BLaER1 treated with 17β-estradiol and CSF1 and Interleukin-3, amounts not matched to agents 10 nM and 100 nM (cell line): Measurements from ENCODE around the gene RERE.

ENCODE experiments used
- H3K27ac ChIP-seq, 11 experiments: shearing (Covaris generic); formaldehyde crosslinking; 2 replicates each; pipeline ENCODE4 v1.8.1; 2022
- H3K27me3 ChIP-seq, 11 experiments: shearing (Covaris generic); formaldehyde crosslinking; 2 replicates each; pipeline ENCODE4 v1.8.1; 2022
- H3K36me3 ChIP-seq, 11 experiments: shearing (Covaris generic); formaldehyde crosslinking; 2 replicates each; pipeline ENCODE4 v1.8.1; 2022
- H3K4me1 ChIP-seq, 10 experiments: shearing (Covaris generic); formaldehyde crosslinking; 2 replicates each; pipeline ENCODE4 v1.8.1; 2022
- H3K4me2 ChIP-seq, 11 experiments: shearing (Covaris generic); formaldehyde crosslinking; 2 replicates each; pipeline ENCODE4 v1.8.1; 2022
- H3K4me3 ChIP-seq, 10 experiments: shearing (Covaris generic); formaldehyde crosslinking; 2 replicates each; pipeline ENCODE4 v1.8.1; 2022
- H3K9ac ChIP-seq, 11 experiments: shearing (Covaris generic); formaldehyde crosslinking; 2 replicates each; pipeline ENCODE4 v1.8.1; 2022
- H3K9me3 ChIP-seq, 11 experiments: shearing (Covaris generic); formaldehyde crosslinking; replicated peaks in 1 of 11; 2 replicates each; pipeline ENCODE4 v1.8.1; 2022
- H4K20me1 ChIP-seq, 11 experiments: shearing (Covaris generic); formaldehyde crosslinking; 2 replicates each; pipeline ENCODE4 v1.8.1; 2022
- Cebpa-rat ChIP-seq, 11 experiments: shearing (Covaris generic); IDR thresholded peaks; 2 replicates each; pipeline ENCODE4 v1.8.1; 2022

RERE gene

DNA sequence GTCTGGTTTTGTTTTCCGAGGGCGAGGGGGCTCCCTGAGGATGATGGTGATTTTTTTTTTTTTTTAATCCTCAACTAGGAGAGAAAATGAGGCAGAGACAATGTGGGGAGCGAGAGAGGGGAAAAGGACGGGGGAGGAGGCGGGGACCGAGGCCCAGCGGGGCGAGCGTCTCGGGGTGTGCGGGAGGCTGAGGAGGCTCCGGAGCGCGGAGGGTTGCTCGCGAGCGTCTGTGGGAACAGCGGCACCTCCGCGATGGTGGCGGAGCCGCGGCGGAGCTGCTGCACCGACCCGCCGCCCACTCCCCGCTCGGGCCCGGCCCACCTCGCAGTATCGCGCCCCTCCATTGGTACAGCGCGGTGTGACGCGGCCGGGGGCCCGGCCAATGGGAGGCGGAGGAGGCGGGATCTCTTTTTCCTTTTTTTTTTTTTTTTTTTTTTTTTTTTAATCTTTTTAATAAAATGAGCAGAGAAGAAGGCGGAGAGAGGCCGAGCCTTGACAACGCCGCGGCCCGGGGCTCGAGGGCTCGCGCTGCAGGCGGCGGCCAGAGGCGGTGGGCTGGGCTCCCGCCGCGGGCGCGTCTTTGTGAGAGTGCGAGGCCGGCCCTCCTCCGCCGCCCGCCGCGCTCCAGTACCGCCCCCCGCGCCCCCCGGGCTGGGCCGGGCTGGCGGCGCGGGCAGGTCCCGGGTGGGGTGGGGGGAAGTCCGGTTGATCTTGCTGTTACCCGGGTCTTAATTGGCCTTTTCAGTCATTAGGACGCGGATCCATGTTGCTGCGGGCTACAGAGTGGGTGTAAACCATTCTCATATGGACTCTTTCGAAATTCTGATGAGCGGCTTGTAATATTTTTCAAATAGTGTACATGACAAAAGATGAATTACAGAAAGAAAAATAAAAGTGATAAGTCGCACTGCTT, at the start of gene RERE:
Gene RERE, minus strand, starts transcription at position 229 of the 913 bp plus-strand sequence.
- H3K4me3 ChIP-seq, result peak within 1 kb of the TSS; percentile 73 to 90 (median 85)
- peak within 1 kb of the TSS; percentile 91 to 97 (median 94) for H3K9ac ChIP-seq
- no peak for TF ChIP-seq Cebpa-rat (IDR thresholded peaks at IDR 0.05)
- peaks cover 45 to 71% (median 54%) of the 10 kb centered on the region in 10 experiments for H3K4me1 ChIP-seq
- H3K36me3 ChIP-seq, result no peaks in the 10 kb centered on the region
- H3K4me2 ChIP-seq, result peak within 1 kb of the TSS; percentile 67 to 98 (median 93)
- no peaks in the 10 kb centered on the region for H3K9me3 ChIP-seq
- no peaks in the 10 kb centered on the region for H3K27me3 ChIP-seq
- H4K20me1 ChIP-seq, result peaks cover 0 to 31% (median 9%) of the 10 kb centered on the region in 11 experiments; a peak in 7 of 22 replicates
- peak within 1 kb of the TSS; percentile 89 to 97 (median 91) for H3K27ac ChIP-seq

DNA sequence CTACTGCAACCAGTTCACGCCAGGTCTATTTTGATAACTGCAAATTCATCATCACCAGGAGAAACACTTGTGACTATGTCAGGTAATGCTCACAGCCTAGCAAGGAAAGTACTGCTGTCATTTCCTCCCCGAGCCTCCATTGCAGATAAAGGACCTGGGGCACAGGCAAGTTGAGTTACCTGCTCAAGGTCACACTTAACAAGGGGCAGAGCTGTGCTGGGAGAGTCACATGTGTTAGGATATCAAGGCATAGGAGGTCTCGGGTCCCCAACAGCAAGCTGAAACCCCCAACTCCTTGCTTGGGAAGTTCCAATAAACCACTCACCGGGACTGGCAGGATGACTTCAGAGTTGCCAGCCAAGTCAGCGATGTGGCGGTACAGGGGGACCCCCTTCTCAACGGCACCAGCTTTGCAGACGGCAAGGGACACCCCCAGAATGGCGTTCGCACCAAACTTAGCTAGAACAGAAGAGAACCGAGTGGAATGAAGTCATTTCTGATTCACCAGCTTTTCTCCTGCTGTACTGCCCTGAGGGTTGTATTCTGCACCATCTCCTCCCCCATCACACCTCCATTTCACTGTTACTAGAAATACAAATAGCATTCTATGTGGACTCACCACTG, 49.5 kb upstream of the RERE start:
- peak overlapping the region in 8 of 11 experiments; percentile 1 to 33 (median 20); a peak in 9 of 22 replicates for H3K4me2 ChIP-seq
- H3K9me3 ChIP-seq, result no peaks in the 10 kb centered on the region
- no peak overlapping the region for H3K4me3 ChIP-seq
- H3K27ac ChIP-seq, result no peak overlapping the region; a peak in 1 of 22 replicates
- TF ChIP-seq Cebpa-rat (IDR thresholded peaks at IDR 0.05), result no peak
- peaks cover 100% of the 10 kb centered on the region in 11 experiments for H4K20me1 ChIP-seq
- no peaks in the 10 kb centered on the region for H3K27me3 ChIP-seq
- 0 out of 22 replicates have a peak overlapping the region, but pooled peaks of 1 of the 11 experiments have one; percentile 27 for H3K9ac ChIP-seq
- peaks cover 92 to 100% (median 95%) of the 10 kb centered on the region in 10 experiments for H3K4me1 ChIP-seq
- peaks cover 100% of the 10 kb centered on the region in 11 experiments for H3K36me3 ChIP-seq

DNA sequence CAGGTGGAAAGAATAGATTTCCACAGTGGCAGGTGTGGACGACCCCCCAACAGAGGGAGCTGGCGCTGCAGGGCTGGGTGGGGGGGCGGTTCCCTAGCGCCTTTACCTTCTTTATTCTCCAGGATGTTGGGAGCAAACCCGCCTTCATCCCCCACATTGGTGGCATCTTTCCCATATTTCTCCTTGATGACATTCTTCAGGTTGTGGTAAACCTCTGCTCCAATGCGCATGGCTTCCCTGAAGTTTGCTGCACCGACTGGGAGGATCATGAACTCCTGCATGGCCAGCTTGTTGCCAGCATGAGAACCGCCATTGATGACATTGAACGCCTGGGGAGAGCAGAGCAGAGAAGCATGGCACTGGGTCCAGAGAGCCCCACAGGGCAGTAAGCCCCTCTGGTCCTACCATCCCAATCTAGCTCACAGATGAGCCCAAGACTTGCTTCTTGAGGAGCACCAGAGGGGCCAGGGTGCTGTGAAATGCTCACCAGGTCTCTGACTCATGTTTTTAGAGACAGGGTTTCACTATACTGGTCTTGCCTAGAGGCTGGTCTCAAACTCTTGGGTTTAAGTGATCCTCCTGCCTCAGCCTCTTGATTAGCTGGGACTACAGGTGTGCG, 48.8 kb upstream of the RERE start:
- Histone ChIP-seq H3K4me3 (no peak overlapping the region), H3K4me1 (peaks cover 92 to 100% (median 95%) of the 10 kb centered on the region in 10 experiments), H3K4me2 (peak overlapping the region in 8 of 11 experiments; percentile 2 to 33 (median 20); a peak in 8 of 22 replicates), H4K20me1 (peaks cover 100% of the 10 kb centered on the region in 11 experiments), H3K36me3 (peaks cover 100% of the 10 kb centered on the region in 11 experiments), H3K27me3 (no peaks in the 10 kb centered on the region), H3K27ac (no peak overlapping the region; a peak in 1 of 22 replicates), H3K9me3 (no peaks in the 10 kb centered on the region), H3K9ac (0 out of 22 replicates have a peak overlapping the region, but pooled peaks of 1 of the 11 experiments have one; percentile 27)
- TF ChIP-seq Cebpa-rat (IDR thresholded peaks at IDR 0.05), result no peak

DNA sequence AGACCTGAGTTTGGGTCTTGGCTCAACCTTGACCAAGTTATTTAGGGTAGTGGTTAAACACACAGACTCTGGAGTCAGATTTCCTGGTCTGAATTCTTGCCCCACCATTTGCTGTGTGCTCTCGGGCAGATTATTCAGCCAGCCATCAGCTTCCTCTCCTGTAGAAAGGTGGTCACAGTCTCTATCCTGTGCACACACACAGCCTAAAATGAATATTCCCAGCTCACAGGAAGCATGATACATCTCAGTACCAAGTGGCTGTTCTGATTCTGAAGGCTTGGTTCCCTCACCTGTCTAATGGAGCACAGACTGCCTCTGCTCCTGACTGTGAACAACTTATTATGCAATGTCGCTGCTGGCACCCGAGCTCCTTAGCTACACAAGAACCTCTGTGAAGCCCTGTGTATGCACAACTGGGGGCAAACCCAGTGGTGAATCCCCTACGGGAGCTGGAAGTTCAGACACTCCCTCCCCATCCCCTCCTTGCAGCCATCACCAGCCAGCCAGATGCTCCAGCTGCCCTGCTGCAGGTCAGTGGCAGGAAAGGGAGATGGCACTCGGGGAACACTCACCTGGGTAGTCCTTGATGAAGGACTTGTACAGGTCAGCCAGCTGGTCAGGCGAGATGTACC, 47.4 kb upstream of the RERE start:
- H3K9me3 ChIP-seq, result no peaks in the 10 kb centered on the region
- peaks cover 100% of the 10 kb centered on the region in 11 experiments for H3K36me3 ChIP-seq
- peaks cover 92 to 100% (median 95%) of the 10 kb centered on the region in 10 experiments for H3K4me1 ChIP-seq
- peaks cover 100% of the 10 kb centered on the region in 11 experiments for H4K20me1 ChIP-seq
- H3K27me3 ChIP-seq, result no peaks in the 10 kb centered on the region
- peak overlapping the region in 6 of 11 experiments; percentile 1 to 49 (median 18); a peak in 7 of 22 replicates for H3K9ac ChIP-seq
- no peak for TF ChIP-seq Cebpa-rat (IDR thresholded peaks at IDR 0.05)
- H3K27ac ChIP-seq, result peak overlapping the region in 2 of 11 experiments; percentile 1 to 10; a peak in 4 of 22 replicates
- H3K4me3 ChIP-seq, result no peak overlapping the region
- H3K4me2 ChIP-seq, result peak overlapping the region; percentile 7 to 87 (median 45); a peak in 14 of 22 replicates

DNA sequence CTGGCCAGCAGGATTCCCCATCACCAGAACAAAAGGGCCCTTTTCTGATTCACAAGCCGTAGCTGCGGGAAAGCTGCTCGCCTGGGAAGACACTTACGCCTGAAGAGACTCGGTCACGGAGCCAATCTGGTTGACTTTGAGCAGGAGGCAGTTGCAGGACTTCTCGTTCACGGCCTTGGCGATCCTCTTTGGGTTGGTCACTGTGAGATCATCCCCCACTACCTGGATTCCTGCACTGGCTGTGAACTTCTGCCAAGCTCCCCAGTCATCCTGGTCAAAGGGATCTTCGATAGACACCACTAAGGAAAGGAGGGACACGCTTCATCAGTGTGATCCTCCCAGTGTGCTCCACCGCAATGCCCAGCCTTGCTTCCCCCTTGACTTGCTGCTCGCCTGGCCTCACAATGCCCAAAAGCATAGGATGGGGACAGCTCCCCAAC, 46.4 kb upstream of the RERE start:
- Histone ChIP-seq H3K9ac (peak overlapping the region in 8 of 11 experiments; percentile 6 to 59 (median 25); a peak in 9 of 22 replicates), H4K20me1 (peaks cover 100% of the 10 kb centered on the region in 11 experiments), H3K36me3 (peaks cover 98 to 100% (median 100%) of the 10 kb centered on the region in 11 experiments), H3K27ac (no peak overlapping the region), H3K9me3 (no peaks in the 10 kb centered on the region), H3K27me3 (no peaks in the 10 kb centered on the region), H3K4me1 (peaks cover 94 to 100% (median 96%) of the 10 kb centered on the region in 10 experiments), H3K4me2 (peak overlapping the region; percentile 6 to 87 (median 78); a peak in 14 of 22 replicates), H3K4me3 (no peak overlapping the region)
- no peak for TF ChIP-seq Cebpa-rat (IDR thresholded peaks at IDR 0.05)

DNA sequence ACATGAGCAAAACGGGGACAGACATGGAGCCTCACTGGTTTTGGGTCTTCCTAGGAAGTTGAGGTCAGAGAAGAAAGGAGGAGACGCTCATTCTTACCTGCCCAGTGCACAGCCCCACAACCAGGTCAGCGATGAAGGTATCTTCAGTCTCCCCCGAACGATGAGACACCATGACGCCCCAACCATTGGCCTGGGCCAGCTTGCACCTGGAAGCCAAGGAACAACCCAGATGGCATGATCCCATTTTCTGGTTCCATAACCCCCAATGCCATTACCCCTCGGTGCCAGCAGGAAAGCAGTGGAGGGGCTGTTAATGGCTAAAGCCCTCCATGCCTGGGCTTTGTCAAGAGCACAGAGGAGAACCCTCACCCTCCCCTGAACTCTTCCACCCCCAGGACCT, 45.7 kb upstream of the RERE start:
- peaks cover 92 to 100% (median 95%) of the 10 kb centered on the region in 11 experiments for H3K36me3 ChIP-seq
- no peak overlapping the region; a peak in 1 of 22 replicates for H3K27ac ChIP-seq
- H4K20me1 ChIP-seq, result peaks cover 99 to 100% (median 100%) of the 10 kb centered on the region in 11 experiments

DNA sequence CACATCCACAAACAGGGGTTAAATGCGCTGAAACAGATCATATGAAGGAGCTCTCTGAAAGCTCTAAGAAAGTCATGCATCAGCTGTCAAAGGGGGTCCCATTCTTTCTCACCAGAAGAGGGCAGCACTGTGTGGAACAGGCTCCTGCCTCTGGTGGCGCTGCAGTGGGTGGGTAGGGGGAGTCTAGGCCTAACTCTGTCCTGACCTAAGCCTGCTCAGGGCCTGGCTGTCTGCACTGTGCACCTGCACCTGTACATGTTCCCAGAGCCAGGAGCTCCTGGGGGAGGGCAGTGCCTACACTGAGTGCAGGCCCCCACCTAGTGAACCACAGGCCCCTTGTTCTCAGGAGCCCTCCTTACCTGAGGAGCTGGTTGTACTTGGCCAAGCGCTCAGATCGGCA, 45.1 kb upstream of the RERE start:
- H3K4me3 ChIP-seq, result no peak overlapping the region; a peak in 1 of 20 replicates
- H4K20me1 ChIP-seq, result peaks cover 97 to 100% (median 100%) of the 10 kb centered on the region in 11 experiments
- peaks cover 89 to 99% (median 93%) of the 10 kb centered on the region in 11 experiments for H3K36me3 ChIP-seq
- H3K27me3 ChIP-seq, result no peaks in the 10 kb centered on the region
- H3K4me1 ChIP-seq, result peaks cover 96 to 100% (median 98%) of the 10 kb centered on the region in 10 experiments
- H3K9me3 ChIP-seq, result no peaks in the 10 kb centered on the region
- H3K4me2 ChIP-seq, result peak overlapping the region; percentile 63 to 87 (median 81)
- H3K9ac ChIP-seq, result peak overlapping the region in 4 of 11 experiments; percentile 25 to 59 (median 42); a peak in 5 of 22 replicates
- TF ChIP-seq Cebpa-rat (IDR thresholded peaks at IDR 0.05), result no peak
- peak overlapping the region in 2 of 11 experiments; percentile 4 to 19; a peak in 1 of 22 replicates for H3K27ac ChIP-seq

More for the DNA sequence above, 45.7 kb upstream of the RERE start:
- peak overlapping the region; percentile 63 to 87 (median 81); a peak in 18 of 22 replicates for H3K4me2 ChIP-seq
- no peaks in the 10 kb centered on the region for H3K9me3 ChIP-seq
- H3K4me3 ChIP-seq, result no peak overlapping the region; a peak in 1 of 20 replicates
- H3K9ac ChIP-seq, result peak overlapping the region in 5 of 11 experiments; percentile 6 to 59 (median 36); a peak in 7 of 22 replicates
- no peaks in the 10 kb centered on the region for H3K27me3 ChIP-seq
- no peak for TF ChIP-seq Cebpa-rat (IDR thresholded peaks at IDR 0.05)
- peaks cover 95 to 100% (median 98%) of the 10 kb centered on the region in 10 experiments for H3K4me1 ChIP-seq
